Cerebellar nuclear complex (tissue), 1 donor: Measurements from ENCODE around the gene FHIP2A.
"Not testable (repeated sequence)": the region's sequence is repeated elsewhere in the genome, so short reads cannot be mapped to it uniquely, and the experiment has no call there.

Experiments used
- DNase-seq, 2 experiments: peaks; one replicate each; lab custom pipeline; 2025; lab: John Stamatoyannopoulos, UW

FHIP2A gene

DNA sequence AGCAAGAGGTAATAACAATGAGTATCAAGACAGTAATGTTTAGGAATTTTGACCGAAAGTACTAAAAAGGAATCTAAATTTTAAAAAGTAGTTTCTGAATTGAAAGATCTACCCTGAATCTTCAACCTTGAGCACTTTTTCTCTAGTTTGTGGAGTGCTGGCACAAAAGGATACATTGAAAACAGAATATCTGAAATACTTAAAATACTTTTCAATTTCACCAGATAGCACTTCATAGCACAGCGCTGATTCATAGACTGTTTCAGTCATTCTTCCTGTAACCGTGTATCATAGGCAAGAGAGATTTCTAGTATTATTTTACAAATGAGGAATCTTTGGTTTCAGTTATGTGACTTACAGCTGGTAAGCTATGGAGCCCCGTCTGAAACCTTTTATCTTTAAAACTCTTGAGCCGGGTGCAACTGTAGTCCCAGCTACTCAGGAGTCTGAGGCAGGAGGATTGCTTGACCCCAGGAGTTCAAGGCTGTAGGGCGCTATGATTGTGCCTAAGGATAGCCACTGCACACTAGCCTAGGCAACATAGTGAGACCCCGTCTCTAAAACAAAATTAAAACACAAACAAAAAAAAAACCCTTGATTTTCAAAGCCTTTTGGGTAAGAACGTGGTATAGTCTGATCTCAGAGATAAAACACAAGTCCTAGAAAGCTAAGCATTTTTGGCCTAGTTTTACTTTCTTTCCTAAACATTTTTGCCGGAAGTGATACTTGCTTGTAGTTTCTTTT lies 35.1 kb downstream of the FHIP2A start:
- no peak for DNase-seq

DNA sequence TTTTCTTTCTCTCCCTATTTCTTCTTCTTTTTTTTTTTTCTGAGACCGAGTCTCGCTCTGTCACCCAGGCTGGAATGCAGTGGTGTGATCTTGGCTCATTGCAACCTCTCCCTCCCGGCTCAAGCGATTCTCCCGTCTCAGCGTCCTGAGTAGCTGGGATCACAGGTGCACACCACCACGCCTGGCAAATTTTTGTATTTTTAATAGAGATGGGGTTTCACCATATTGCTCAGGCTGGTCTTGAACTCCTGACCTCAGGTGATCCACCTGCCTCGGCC lies 35.6 kb downstream of the FHIP2A start:
- DNase-seq, result not testable (repeated sequence)

DNA sequence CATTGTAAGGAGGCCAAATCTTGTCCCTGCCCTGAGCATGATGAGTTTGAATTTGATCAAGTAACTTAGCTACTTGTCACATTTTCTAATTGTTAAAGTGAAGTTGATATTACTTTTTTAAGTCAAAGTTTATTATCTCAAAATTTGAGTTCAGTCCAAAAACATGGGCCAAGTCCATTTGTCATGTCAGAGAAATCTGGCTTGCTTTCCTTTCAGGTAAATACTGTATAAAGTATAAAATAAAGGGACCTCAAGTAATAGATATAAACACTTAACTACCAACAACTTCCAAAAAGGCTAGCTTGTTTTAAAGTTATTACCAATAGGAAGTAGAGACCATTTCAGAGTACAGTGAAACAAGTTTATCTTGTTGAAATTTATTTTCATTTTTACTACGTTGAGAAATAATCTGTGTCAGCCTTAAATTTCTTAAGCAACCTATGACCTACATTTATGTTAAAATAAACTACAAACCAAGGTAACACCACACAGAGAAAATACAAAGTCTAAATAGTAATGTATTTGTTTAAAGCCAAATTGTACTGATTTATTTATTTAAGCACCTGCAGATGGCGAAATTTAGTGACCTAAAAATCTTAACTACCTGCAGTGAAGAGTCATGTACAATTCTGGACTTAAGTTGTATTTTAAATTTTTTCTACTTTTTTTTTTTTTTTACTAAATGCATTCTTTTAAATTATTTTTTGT lies 36.5 kb downstream of the FHIP2A start:
- DNase-seq, result no peak

DNA sequence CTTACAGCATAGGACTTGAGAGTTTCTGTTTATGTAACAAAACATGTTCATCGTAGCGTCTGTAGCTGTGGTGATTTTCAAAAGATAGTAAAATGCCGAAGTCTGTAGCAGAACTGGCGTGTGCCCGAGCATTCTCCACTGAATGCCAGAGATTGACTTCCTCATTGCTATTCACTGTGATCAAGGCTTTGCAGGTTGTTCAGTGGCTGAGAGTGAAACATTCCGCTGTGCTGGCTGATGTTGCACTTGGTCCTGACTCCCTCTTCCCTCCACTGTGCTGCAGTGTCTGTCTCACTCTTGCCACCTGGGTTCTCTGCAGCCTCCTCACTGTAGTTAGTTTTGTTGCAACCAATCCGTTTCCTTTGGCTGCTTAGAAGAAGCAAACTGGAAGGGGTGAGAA lies 37.6 kb downstream of the FHIP2A start:
- DNase-seq, result no peak

DNA sequence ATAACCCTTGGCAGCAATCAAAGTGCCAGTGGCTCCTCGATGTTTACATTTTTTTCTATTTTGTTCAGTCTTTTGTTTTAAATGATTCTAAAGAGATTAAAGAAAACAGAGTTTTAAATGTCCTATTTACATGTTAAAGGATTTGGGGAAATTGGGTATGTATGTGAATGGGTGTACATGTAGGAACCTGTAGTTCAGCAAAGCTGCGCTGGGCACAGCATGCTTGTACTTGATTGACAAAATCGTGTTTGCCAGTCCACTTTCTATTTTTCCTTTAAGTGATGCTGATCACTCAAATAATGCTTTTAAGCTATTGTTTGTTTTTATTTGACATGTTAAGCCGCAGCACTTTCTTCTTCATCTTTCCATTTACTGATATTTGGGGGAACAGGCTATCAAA lies 40.9 kb downstream of the FHIP2A start:
- no peak for DNase-seq

DNA sequence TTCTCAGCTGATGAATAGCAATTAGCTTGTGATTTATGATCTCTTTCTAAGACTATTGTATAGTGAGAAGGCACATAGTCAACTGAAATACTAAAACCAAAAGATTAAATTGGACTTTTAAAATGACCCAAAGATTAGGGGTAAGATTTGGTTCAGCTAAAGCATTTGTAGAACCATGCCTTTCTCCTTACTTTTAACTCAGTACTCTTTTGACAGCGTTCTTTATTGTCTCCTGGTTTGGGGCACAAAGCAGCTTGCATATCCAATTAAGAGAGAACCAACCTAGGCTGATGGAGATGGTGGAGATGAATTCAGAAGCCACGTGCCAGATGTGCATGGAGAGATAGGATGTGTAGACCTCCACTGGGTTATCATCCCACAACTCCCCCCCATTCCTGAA lies 45.8 kb downstream of the FHIP2A start:
- no peak for DNase-seq

DNA sequence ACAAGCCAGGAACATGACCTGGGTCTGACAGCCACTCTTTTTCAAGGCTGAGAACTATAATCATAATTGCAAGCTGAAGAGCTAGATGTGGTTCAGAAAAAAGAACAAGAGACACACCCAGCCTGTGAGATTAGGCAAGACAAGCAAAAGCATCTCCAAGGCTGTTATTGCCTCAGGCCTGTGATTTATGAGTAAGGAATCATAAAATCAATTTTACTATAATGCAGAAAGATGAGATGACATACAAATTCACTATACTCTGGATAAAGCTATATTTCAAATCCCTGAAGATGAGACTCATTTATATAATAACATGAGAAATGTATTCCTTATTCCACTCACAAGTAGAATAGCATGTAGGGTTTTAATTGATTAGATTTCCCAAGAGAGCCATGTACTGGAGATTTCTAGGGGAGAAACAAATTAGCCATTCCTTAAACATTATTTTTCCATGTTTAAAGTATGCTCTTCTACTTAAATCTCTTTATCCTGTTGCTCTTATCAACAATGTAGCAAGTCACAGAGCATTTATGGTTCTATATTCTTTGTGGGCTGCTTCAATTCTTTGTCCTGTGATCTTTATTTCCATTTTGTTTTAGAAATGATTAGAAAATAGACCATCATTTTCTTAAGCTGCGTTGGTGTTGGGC lies 47.4 kb downstream of the FHIP2A start:
- DNase-seq, result no peak

DNA sequence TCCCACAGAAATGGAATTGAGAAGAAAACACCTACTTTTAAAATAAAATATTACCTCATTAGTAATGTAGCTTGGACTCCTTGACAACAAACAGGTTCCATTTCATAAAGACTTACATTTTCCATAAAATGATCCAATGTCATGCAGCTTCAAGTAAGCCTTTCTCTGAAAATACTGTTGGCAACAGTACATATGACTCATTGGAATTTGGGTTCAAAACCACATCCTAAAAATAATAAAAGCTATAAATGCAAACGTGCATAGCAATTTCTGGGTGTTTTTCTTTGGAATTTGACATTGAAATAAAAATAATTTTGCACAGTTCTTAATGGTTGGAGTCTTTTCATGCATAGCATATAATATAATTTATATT lies 47.9 kb downstream of the FHIP2A start:
- no peak for DNase-seq

DNA sequence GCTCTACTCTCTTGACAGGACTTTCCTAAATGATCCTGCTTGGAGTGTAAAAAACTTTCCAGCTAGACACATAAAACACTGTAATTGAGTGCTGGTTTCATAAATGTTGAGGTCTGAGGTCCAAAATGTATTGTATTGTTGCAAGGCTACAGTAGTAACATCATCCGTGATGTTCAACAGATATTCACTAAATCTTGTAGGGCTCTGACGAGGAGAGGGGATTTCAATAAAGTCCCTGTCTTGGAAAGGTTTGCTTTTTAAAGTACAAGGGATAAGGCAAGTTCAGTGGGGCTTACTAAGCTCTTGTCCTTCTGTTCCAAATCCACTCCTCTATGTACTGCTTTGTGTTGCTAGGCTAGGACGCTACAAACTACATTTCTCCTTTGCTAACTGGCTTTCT lies 48.9 kb downstream of the FHIP2A start:
- no peak for DNase-seq

DNA sequence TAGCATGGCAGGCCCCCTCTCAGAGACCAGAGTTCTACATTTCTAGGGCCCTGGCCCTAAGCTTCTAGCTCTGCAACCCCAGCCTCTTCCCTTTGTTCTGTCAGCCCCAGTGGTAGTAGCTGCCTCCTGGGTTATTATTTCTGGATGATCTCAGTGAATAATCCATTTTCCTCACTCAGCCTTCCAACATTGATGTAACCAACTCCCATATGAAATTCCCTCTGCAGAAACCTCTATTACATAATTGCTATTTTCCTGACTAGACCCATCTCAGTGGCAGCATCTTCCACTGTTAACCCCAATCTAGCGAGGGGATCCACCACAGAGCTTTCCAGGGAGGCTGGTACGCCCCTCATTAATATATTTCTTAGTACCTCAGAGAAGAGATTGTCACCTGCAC lies 49.8 kb downstream of the FHIP2A start:
- DNase-seq, result no peak
